SU-DHL-6 (cell line): ENCODE results near the gene PDZD4.

Source experiments
- H2AFZ ChIP-seq: fragments of 200-600 bp; sonication (generic); 2 replicates; pipeline ENCODE4 v1.6.1; 2014; ENCODE audit warnings: low read depth, mild to moderate bottlenecking, moderate library complexity, mixed read lengths, antibody characterized with exemption, low read length; ENCODE audit not compliant: severe bottlenecking
- H3F3A ChIP-seq: fragments of 200-600 bp; shearing (Covaris generic); 2 replicates; pipeline ENCODE4 v1.6.0; 2016; ENCODE audit warnings: antibody characterized with exemption, mild to moderate bottlenecking; ENCODE audit not compliant: insufficient read depth
- H3K27ac ChIP-seq: fragments of 200-600 bp; sonication (generic); 2 replicates; pipeline ENCODE4 v1.5.1; 2016; ENCODE audit warnings: low read depth, mild to moderate bottlenecking, low read length, moderate library complexity, mixed read lengths
- H3K27me3 ChIP-seq: fragments of 200-600 bp; sonication (generic), shearing (Covaris generic); 2 replicates; pipeline ENCODE4 v1.6.0; 2014; ENCODE audit warnings: mild to moderate bottlenecking, low read length
- H3K36me3 ChIP-seq: fragments of 200-600 bp; sonication (generic); 2 replicates; pipeline ENCODE4 v1.6.1; 2014; ENCODE audit warnings: mild to moderate bottlenecking, low read length, mixed read lengths
- H3K4me2 ChIP-seq: fragments of 300-600, 200-600 bp; shearing (Covaris generic), sonication (generic); 2 replicates; pipeline ENCODE4 v1.6.0; 2014; ENCODE audit warnings: low read length, low read depth, mild to moderate bottlenecking; ENCODE audit not compliant: poor library complexity, severe bottlenecking
- H3K4me3 ChIP-seq: fragments of 200-600 bp; sonication (generic); 2 replicates; pipeline ENCODE4 v1.5.1; 2014; ENCODE audit warnings: antibody characterized with exemption, low read length, mild to moderate bottlenecking, mixed read lengths; ENCODE audit not compliant: insufficient read depth, poor library complexity, severe bottlenecking
- H3K79me2 ChIP-seq: fragments of 200-600 bp; sonication (generic); 2 replicates; pipeline ENCODE4 v1.6.1; 2014; ENCODE audit warnings: mild to moderate bottlenecking, low read length, moderate library complexity; ENCODE audit not compliant: insufficient read depth
- H3K9ac ChIP-seq: fragments of 200-600 bp; sonication (generic); 2 replicates; pipeline ENCODE4 v1.7.0; 2014; ENCODE audit warnings: mild to moderate bottlenecking, low read length
- H3K9me2 ChIP-seq: fragments of 200-600 bp; sonication (generic); replicated peaks from 2 replicates; pipeline ENCODE4 v1.6.1; 2014; ENCODE audit warnings: low read length; ENCODE audit not compliant: insufficient read depth
- H3K9me3 ChIP-seq: fragments of 200-600 bp; sonication (generic); 2 replicates; pipeline ENCODE4 v1.6.1; 2014; ENCODE audit warnings: low read length, mixed read lengths; ENCODE audit not compliant: insufficient read depth
- H4K20me1 ChIP-seq: fragments of 200-600 bp; sonication (generic); 2 replicates; pipeline ENCODE4 v1.6.1; 2014; ENCODE audit warnings: low read depth, mild to moderate bottlenecking, antibody characterized with exemption, low read length, moderate library complexity, mixed read lengths
- CTCF ChIP-seq: fragments of 200-600 bp; sonication (generic); IDR thresholded peaks from one replicate; pipeline ENCODE4 v1.5.1; 2017; ENCODE audit warnings: antibody characterized with exemption, mild to moderate bottlenecking, low read length, moderate library complexity; ENCODE audit not compliant: insufficient read depth, poor library complexity, severe bottlenecking
- EZH2phosphoT487 ChIP-seq: fragments of 200-600 bp; sonication (generic), shearing (Covaris generic); conservative IDR thresholded peaks from 2 replicates; pipeline ENCODE4 v1.6.1; 2018; ENCODE audit warnings: mild to moderate bottlenecking, antibody characterized with exemption, low read length, moderate library complexity, mixed read lengths

The PDZD4 gene

GRCh38 chrX:153816831-153817690, 13.3 kb downstream of the PDZD4 start:
- Histone ChIP-seq H4K20me1 (no peaks in the 10 kb centered on the region), H3K9me2 (no peaks in the 10 kb centered on the region), H3K27me3 (no peaks in the 10 kb centered on the region), H3K4me3 (no peak overlapping the region), H3F3A (no peaks in the 10 kb centered on the region), H2AFZ (no peak overlapping the region), H3K27ac (no peak overlapping the region), H3K79me2 (no peaks in the 10 kb centered on the region), H3K9me3 (no peaks in the 10 kb centered on the region), H3K4me2 (no peak overlapping the region), H3K36me3 (no peaks in the 10 kb centered on the region), H3K9ac (no peak overlapping the region)
- TF ChIP-seq EZH2phosphoT487 (no peak), CTCF (no peak)

- Histone ChIP-seq H4K20me1 (no peaks in the 10 kb centered on the region), H2AFZ (no peak overlapping the region), H3K9me3 (no peaks in the 10 kb centered on the region), H3K79me2 (no peaks in the 10 kb centered on the region), H3K9ac (no peak overlapping the region), H3K4me2 (no peak overlapping the region), H3K27me3 (no peaks in the 10 kb centered on the region), H3F3A (no peaks in the 10 kb centered on the region), H3K36me3 (no peaks in the 10 kb centered on the region), H3K27ac (no peak overlapping the region), H3K4me3 (no peak overlapping the region), H3K9me2 (no peaks in the 10 kb centered on the region)
- TF ChIP-seq CTCF (no peak), EZH2phosphoT487 (no peak)
These were observed 15.6 kb downstream of the PDZD4 start for GRCh38 chrX:153814591-153815315.

GRCh38 chrX:153813161-153813560, 17.2 kb downstream of the PDZD4 start:
- no peaks in the 10 kb centered on the region for H3F3A ChIP-seq
- no peaks in the 10 kb centered on the region for H3K9me3 ChIP-seq
- no peak overlapping the region for H3K9ac ChIP-seq
- no peaks in the 10 kb centered on the region for H3K9me2 ChIP-seq
- H3K36me3 ChIP-seq, result no peaks in the 10 kb centered on the region
- TF ChIP-seq EZH2phosphoT487 (no peak), CTCF (no peak)
- H3K4me2 ChIP-seq, result no peak overlapping the region
- H3K27ac ChIP-seq, result no peak overlapping the region
- H2AFZ ChIP-seq, result no peak overlapping the region
- H3K4me3 ChIP-seq, result no peak overlapping the region
- no peaks in the 10 kb centered on the region for H4K20me1 ChIP-seq
- H3K79me2 ChIP-seq, result no peaks in the 10 kb centered on the region
- H3K27me3 ChIP-seq, result no peaks in the 10 kb centered on the region
